IPS-11a (cell line): ENCODE measurements around the gene TCF12.
"Not testable (repeated sequence)": the region's sequence is repeated elsewhere in the genome, so short reads cannot be mapped to it uniquely, and the experiment has no call there.

Experiments used
- H3K4me3 ChIP-seq: one replicate; pipeline ENCODE4 v1.5.1; 2013; ENCODE audit warnings: low read depth, low read length, control low read depth

TCF12 gene

GRCh38 chr15:57086857-57087427 is 168.5 kb downstream of the TCF12 start:
- H3K4me3 ChIP-seq: no peak overlapping the region

- no peak overlapping the region for H3K4me3 ChIP-seq
Measured at GRCh38 chr15:57089815-57090495, 171.5 kb downstream of the TCF12 start.

GRCh38 chr15:57090496-57090859 is 172.0 kb downstream of the TCF12 start:
- H3K4me3 ChIP-seq: no peak overlapping the region

- H3K4me3 ChIP-seq: no peak overlapping the region
Measured at GRCh38 chr15:57091636-57092035, 173.2 kb downstream of the TCF12 start.

- H3K4me3 ChIP-seq: no peak overlapping the region
Measured at GRCh38 chr15:57092252-57092651, 173.8 kb downstream of the TCF12 start.

GRCh38 chr15:57094321-57095257 is 176.1 kb downstream of the TCF12 start:
- no peak overlapping the region for H3K4me3 ChIP-seq

- no peak overlapping the region for H3K4me3 ChIP-seq
Measured at GRCh38 chr15:57095896-57096295, 177.5 kb downstream of the TCF12 start.

- H3K4me3 ChIP-seq: no peak overlapping the region
Measured at GRCh38 chr15:57097246-57097645, 178.8 kb downstream of the TCF12 start.

- not testable (repeated sequence) for H3K4me3 ChIP-seq
Measured at GRCh38 chr15:57097919-57098543, 179.6 kb downstream of the TCF12 start.

- no peak overlapping the region for H3K4me3 ChIP-seq
Measured at GRCh38 chr15:57098896-57099295, 180.5 kb downstream of the TCF12 start.

- H3K4me3 ChIP-seq: no peak overlapping the region
Measured at GRCh38 chr15:57100136-57100539, 181.7 kb downstream of the TCF12 start.

GRCh38 chr15:57102858-57103257 is 184.4 kb downstream of the TCF12 start:
- no peak overlapping the region for H3K4me3 ChIP-seq

- no peak overlapping the region for H3K4me3 ChIP-seq
Measured at GRCh38 chr15:57108296-57108695, 189.9 kb downstream of the TCF12 start.

- no peak overlapping the region for H3K4me3 ChIP-seq
Measured at GRCh38 chr15:57109005-57109404, 190.6 kb downstream of the TCF12 start.

GRCh38 chr15:57111002-57111401 is 192.6 kb downstream of the TCF12 start:
- H3K4me3 ChIP-seq: no peak overlapping the region

- H3K4me3 ChIP-seq: no peak overlapping the region
Measured at GRCh38 chr15:57112178-57112577, 193.7 kb downstream of the TCF12 start.

- no peak overlapping the region for H3K4me3 ChIP-seq
Measured at GRCh38 chr15:57114070-57114469, 195.6 kb downstream of the TCF12 start.

- H3K4me3 ChIP-seq: no peak overlapping the region
Measured at GRCh38 chr15:57118013-57118799, 199.8 kb downstream of the TCF12 start.

- no peak overlapping the region for H3K4me3 ChIP-seq
Measured at GRCh38 chr15:57122080-57122840, 203.8 kb downstream of the TCF12 start.

- H3K4me3 ChIP-seq: no peak overlapping the region
Measured at GRCh38 chr15:57124036-57124435, 205.6 kb downstream of the TCF12 start.
